ENCODE results near the gene RIMKLA. TPM values are rescaled to one million over a fixed set of nuclear protein-coding genes. Genes with fewer than 3 reads are reported as not detected.

Gene RIMKLA
- total and polyA plus RNA-seq, 5 donors from 2014 or later: 0.03 TPM; not detected in 4

DNA sequence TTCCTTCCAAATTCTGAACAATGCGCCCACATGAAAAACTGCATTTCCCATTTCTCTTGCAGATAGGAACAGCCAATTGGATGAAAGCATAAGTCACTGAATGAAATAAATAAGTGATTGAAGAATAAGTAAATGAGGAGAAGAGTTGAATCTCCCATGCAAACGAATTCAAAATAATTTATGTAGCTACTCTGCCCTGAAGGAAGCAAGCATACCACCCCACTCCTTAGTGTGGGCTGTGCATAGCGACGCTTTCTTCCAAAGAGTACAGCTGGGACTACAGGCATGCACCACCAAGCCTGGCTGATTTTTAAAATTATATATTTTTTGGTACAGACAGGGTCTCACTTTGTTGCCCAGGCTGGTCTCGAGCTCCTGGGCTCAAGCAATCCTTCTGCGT is 16.5 kb upstream of the RIMKLA start:
- Histone ChIP-seq H3K4me1 (ENCODE audit: control insufficient read depth, insufficient read depth, low read length, poor library complexity, severe bottlenecking) (no peaks in the 10 kb centered on the region), H3K36me3 (ENCODE audit: control insufficient read depth, insufficient read depth, low read length) (no peaks in the 10 kb centered on the region), H3K4me3 (ENCODE audit: low read depth, low read length) (no peak overlapping the region), H3K9me3 (ENCODE audit: control insufficient read depth in 2 of 2, low read length in 2 of 2) (no peaks in the 10 kb centered on the region), H3K27ac (ENCODE audit: insufficient read depth, low read length, poor library complexity, severe bottlenecking) (no peak overlapping the region), H3K27me3 (ENCODE audit: control insufficient read depth, insufficient read depth, low read length) (peaks cover 9% of the 10 kb centered on the region)
- ATAC-seq (ENCODE audit: low read depth in 2 of 2): no peak
- Mint-ChIP-seq H3K36me3 (no peaks in the 10 kb centered on the region), H3K27ac (no peak overlapping the region), H3K4me3 (no peak overlapping the region), H3K4me1 (no peaks in the 10 kb centered on the region), H3K9me3 (peaks cover 0 to 4% (median 0%) of the 10 kb centered on the region in 7 donors), H3K27me3 (peaks cover 45% of the 10 kb centered on the region)
- no peak for DNase-seq

DNA sequence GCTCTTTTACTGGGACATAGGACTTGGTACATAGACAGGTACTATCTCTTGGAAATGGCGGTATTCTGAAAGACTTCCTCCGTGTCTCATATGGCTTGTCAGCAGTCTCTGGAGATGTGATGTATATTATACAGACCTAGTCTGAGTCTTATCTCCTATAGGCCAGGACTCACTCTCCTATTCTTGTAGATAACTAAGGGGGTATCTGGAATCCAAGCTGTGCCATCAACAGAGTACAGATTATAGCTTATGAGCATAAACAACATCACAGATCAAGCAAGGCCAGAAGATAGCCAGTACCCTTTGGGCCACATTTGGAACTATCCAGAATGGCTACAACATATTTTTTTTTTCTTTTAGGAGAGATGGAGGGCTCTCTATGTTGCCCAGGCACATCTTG is 16.1 kb upstream of the RIMKLA start:
- H3K9me3 Mint-ChIP-seq: peaks cover 0 to 4% (median 0%) of the 10 kb centered on the region in 7 donors
- H3K4me3 Mint-ChIP-seq: no peak overlapping the region
- peaks cover 41% of the 10 kb centered on the region for H3K27me3 Mint-ChIP-seq
- Histone ChIP-seq H3K36me3 (ENCODE audit: control insufficient read depth, insufficient read depth, low read length) (no peaks in the 10 kb centered on the region), H3K4me1 (ENCODE audit: control insufficient read depth, insufficient read depth, low read length, poor library complexity, severe bottlenecking) (no peaks in the 10 kb centered on the region), H3K4me3 (ENCODE audit: low read depth, low read length) (no peak overlapping the region), H3K27ac (ENCODE audit: insufficient read depth, low read length, poor library complexity, severe bottlenecking) (no peak overlapping the region), H3K27me3 (ENCODE audit: control insufficient read depth, insufficient read depth, low read length) (peaks cover 12% of the 10 kb centered on the region), H3K9me3 (ENCODE audit: control insufficient read depth in 2 of 2, low read length in 2 of 2) (no peaks in the 10 kb centered on the region)
- ATAC-seq (ENCODE audit: low read depth in 2 of 2) (no peak), DNase-seq (no peak)
- H3K27ac Mint-ChIP-seq: no peak overlapping the region
- no peaks in the 10 kb centered on the region for H3K4me1 Mint-ChIP-seq
- H3K36me3 Mint-ChIP-seq: no peaks in the 10 kb centered on the region

DNA sequence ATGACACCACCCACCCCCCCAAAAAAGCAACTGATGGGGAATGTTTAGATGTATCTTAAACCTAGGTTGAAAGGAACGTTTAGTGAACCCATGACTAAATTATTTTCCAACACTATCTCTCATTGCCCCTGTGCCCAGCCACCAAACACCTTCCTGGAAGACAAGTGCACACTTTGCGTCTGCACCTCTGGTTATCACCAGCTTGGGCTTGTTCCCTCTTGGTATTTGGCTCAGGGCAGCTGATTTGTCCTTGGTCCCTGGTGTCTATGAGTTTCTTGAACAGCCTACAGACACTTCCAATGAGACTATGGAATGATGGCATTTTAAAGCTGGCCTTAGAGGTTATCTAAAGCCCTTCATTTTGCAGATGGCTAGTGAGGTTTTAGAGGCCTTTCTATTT is 15.5 kb upstream of the RIMKLA start:
- Histone ChIP-seq H3K27me3 (ENCODE audit: control insufficient read depth, insufficient read depth, low read length) (peaks cover 14% of the 10 kb centered on the region), H3K36me3 (ENCODE audit: control insufficient read depth, insufficient read depth, low read length) (no peaks in the 10 kb centered on the region), H3K27ac (ENCODE audit: insufficient read depth, low read length, poor library complexity, severe bottlenecking) (no peak overlapping the region), H3K4me3 (ENCODE audit: low read depth, low read length) (no peak overlapping the region), H3K4me1 (ENCODE audit: control insufficient read depth, insufficient read depth, low read length, poor library complexity, severe bottlenecking) (no peaks in the 10 kb centered on the region), H3K9me3 (ENCODE audit: control insufficient read depth in 2 of 2, low read length in 2 of 2) (no peaks in the 10 kb centered on the region)
- Mint-ChIP-seq H3K4me3 (no peak overlapping the region), H3K36me3 (no peaks in the 10 kb centered on the region), H3K9me3 (peaks cover 0 to 4% (median 0%) of the 10 kb centered on the region in 7 donors), H3K4me1 (no peaks in the 10 kb centered on the region), H3K27ac (no peak overlapping the region), H3K27me3 (peaks cover 35% of the 10 kb centered on the region)
- no peak for DNase-seq
- no peak for ATAC-seq (ENCODE audit: low read depth in 2 of 2)

DNA sequence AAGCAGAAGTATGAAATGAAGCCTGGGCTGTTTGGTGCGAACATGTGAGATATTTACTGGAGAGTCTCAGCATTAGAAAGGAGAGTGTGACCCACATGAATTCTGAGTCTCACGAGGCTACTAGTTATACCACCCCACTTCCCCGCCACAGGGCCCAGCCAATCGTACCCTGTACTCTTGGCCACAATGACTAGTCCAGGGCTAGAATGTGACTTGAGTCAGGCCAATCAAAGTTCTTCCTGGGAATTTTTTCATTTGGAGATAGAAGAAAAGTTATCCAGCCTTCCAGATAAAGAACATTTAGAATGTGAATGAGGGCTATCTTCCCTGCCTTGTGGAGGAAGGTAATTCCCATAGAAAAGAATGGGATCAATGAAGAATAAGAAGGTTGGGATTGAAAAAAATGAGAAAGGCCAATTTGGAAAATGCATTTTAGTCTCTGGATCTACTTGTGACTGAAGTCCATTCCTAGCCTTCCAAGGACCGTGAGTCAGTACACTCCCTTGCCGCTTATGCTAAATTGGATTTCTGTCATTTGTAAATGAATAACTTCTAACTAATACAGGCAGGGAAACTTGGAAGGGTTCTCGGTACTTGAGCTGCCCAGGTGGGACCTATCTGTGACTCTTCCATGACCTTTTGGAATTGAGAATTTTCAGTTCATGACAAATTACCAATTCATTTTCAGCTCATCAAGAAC is 12.3 kb upstream of the RIMKLA start:
- no peak for DNase-seq
- Mint-ChIP-seq H3K4me1 (no peaks in the 10 kb centered on the region), H3K36me3 (no peaks in the 10 kb centered on the region), H3K27me3 (peaks cover 26% of the 10 kb centered on the region), H3K4me3 (no peak overlapping the region), H3K27ac (no peak overlapping the region), H3K9me3 (peaks cover 0 to 4% (median 0%) of the 10 kb centered on the region in 7 donors)
- no peak for ATAC-seq (ENCODE audit: low read depth in 2 of 2)
- H3K27ac ChIP-seq (ENCODE audit: insufficient read depth, low read length, poor library complexity, severe bottlenecking): no peak overlapping the region
- H3K27me3 ChIP-seq (ENCODE audit: control insufficient read depth, insufficient read depth, low read length): peaks cover 22% of the 10 kb centered on the region
- H3K4me3 ChIP-seq (ENCODE audit: low read depth, low read length): no peak overlapping the region
- no peaks in the 10 kb centered on the region for H3K36me3 ChIP-seq (ENCODE audit: control insufficient read depth, insufficient read depth, low read length)
- H3K9me3 ChIP-seq (ENCODE audit: control insufficient read depth in 2 of 2, low read length in 2 of 2): no peaks in the 10 kb centered on the region
- H3K4me1 ChIP-seq (ENCODE audit: control insufficient read depth, insufficient read depth, low read length, poor library complexity, severe bottlenecking): no peaks in the 10 kb centered on the region

- H3K4me3 ChIP-seq (ENCODE audit: low read depth, low read length): no peak overlapping the region
- Mint-ChIP-seq H3K27ac (no peak overlapping the region), H3K4me3 (no peak overlapping the region), H3K9me3 (no peaks in the 10 kb centered on the region), H3K36me3 (no peaks in the 10 kb centered on the region), H3K4me1 (no peaks in the 10 kb centered on the region), H3K27me3 (peaks cover 26% of the 10 kb centered on the region)
- H3K36me3 ChIP-seq (ENCODE audit: control insufficient read depth, insufficient read depth, low read length): no peaks in the 10 kb centered on the region
- DNase-seq (no peak), ATAC-seq (ENCODE audit: low read depth in 2 of 2) (no peak)
- no peak overlapping the region for H3K27ac ChIP-seq (ENCODE audit: insufficient read depth, low read length, poor library complexity, severe bottlenecking)
- peaks cover 22% of the 10 kb centered on the region for H3K27me3 ChIP-seq (ENCODE audit: control insufficient read depth, insufficient read depth, low read length)
- no peaks in the 10 kb centered on the region for H3K9me3 ChIP-seq (ENCODE audit: control insufficient read depth in 2 of 2, low read length in 2 of 2)
- H3K4me1 ChIP-seq (ENCODE audit: control insufficient read depth, insufficient read depth, low read length, poor library complexity, severe bottlenecking): no peaks in the 10 kb centered on the region
Observed at GRCh38 chr1:42369471-42369870, 11.1 kb upstream of the RIMKLA start.

DNA sequence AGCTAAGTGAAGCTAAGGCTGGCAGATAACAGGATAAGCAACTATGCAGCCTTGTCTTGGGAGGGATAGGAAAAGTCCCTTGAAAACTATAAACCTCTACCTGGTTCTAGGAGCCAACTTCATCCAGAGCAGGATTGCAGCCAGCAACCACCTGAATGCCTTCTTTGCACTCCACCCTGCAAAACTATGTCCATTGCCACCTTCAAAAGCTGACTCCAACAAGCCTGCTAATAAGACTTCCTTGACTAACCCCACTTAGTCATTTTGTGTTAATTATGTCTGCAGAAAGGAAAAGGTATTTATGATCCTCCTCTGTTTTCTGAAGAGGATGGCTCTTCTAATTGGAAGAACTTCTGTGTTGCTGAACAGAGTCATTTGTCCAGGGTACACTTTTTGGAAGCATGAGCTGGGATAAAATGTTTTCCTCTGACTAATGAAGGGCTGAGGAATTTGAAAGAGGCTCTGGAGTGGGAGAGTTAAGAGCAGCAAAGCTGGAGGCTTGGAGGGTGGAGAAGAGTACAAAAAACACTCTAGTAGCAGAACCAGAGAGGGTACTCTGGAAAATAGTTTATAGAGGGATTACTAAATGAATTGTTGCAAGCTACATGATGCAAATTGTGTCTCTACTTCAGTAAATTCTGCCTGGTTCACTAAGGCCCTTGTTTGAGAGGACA is 9.6 kb upstream of the RIMKLA start:
- H3K36me3 ChIP-seq (ENCODE audit: control insufficient read depth, insufficient read depth, low read length): no peaks in the 10 kb centered on the region
- Mint-ChIP-seq H3K36me3 (no peaks in the 10 kb centered on the region), H3K27me3 (peaks cover 27% of the 10 kb centered on the region), H3K4me3 (no peak overlapping the region), H3K4me1 (no peaks in the 10 kb centered on the region), H3K9me3 (peaks cover 0 to under 1% (median 0%) of the 10 kb centered on the region in 7 donors), H3K27ac (no peak overlapping the region)
- ATAC-seq (ENCODE audit: low read depth in 2 of 2) (no peak), DNase-seq (no peak)
- H3K4me1 ChIP-seq (ENCODE audit: control insufficient read depth, insufficient read depth, low read length, poor library complexity, severe bottlenecking): no peaks in the 10 kb centered on the region
- no peak overlapping the region for H3K27ac ChIP-seq (ENCODE audit: insufficient read depth, low read length, poor library complexity, severe bottlenecking)
- H3K27me3 ChIP-seq (ENCODE audit: control insufficient read depth, insufficient read depth, low read length): peaks cover 22% of the 10 kb centered on the region
- H3K9me3 ChIP-seq (ENCODE audit: control insufficient read depth in 2 of 2, low read length in 2 of 2): no peaks in the 10 kb centered on the region
- H3K4me3 ChIP-seq (ENCODE audit: low read depth, low read length): no peak overlapping the region

GRCh38 chr1:42372796-42373195 is 7.8 kb upstream of the RIMKLA start:
- no peak overlapping the region for H3K27ac Mint-ChIP-seq
- Histone ChIP-seq H3K4me1 (ENCODE audit: control insufficient read depth, insufficient read depth, low read length, poor library complexity, severe bottlenecking) (no peaks in the 10 kb centered on the region), H3K27ac (ENCODE audit: insufficient read depth, low read length, poor library complexity, severe bottlenecking) (no peak overlapping the region), H3K27me3 (ENCODE audit: control insufficient read depth, insufficient read depth, low read length) (peaks cover 19% of the 10 kb centered on the region), H3K4me3 (ENCODE audit: low read depth, low read length) (no peak overlapping the region), H3K9me3 (ENCODE audit: control insufficient read depth in 2 of 2, low read length in 2 of 2) (no peaks in the 10 kb centered on the region), H3K36me3 (ENCODE audit: control insufficient read depth, insufficient read depth, low read length) (no peaks in the 10 kb centered on the region)
- no peaks in the 10 kb centered on the region for H3K4me1 Mint-ChIP-seq
- DNase-seq (no peak), ATAC-seq (ENCODE audit: low read depth in 2 of 2) (no peak)
- no peaks in the 10 kb centered on the region for H3K36me3 Mint-ChIP-seq
- H3K4me3 Mint-ChIP-seq: no peak overlapping the region
- peaks cover 0 to 3% (median 0%) of the 10 kb centered on the region in 7 donors for H3K9me3 Mint-ChIP-seq
- peaks cover 33% of the 10 kb centered on the region for H3K27me3 Mint-ChIP-seq
